DOHH2 (cell line): ENCODE results near the gene PPIL3.

Experiments used
- H3F3A ChIP-seq: fragments of 200-600 bp; sonication (generic), shearing (Covaris generic); 2 replicates; pipeline ENCODE4 v1.6.0; 2016; ENCODE audit warnings: antibody characterized with exemption, mild to moderate bottlenecking; ENCODE audit not compliant: control insufficient read depth, insufficient read depth
- H3K27ac ChIP-seq: fragments of 200-600 bp; sonication (generic); 2 replicates; pipeline ENCODE4 v1.5.1; 2014; ENCODE audit warnings: low read depth, mild to moderate bottlenecking, low read length, moderate library complexity
- H3K27me3 ChIP-seq: fragments of 200-600 bp; sonication (generic); 2 replicates; pipeline ENCODE4 v1.6.1; 2014; ENCODE audit warnings: mild to moderate bottlenecking, low read length, mixed read lengths; ENCODE audit not compliant: control insufficient read depth
- H3K36me3 ChIP-seq: fragments of 200-600 bp; sonication (generic); 2 replicates; pipeline ENCODE4 v1.6.1; 2014; ENCODE audit warnings: mild to moderate bottlenecking, low read length, moderate library complexity, mixed read lengths; ENCODE audit not compliant: control insufficient read depth
- H3K4me1 ChIP-seq: fragments of 200-600 bp; sonication (generic); 2 replicates; pipeline ENCODE4 v1.6.1; 2014; ENCODE audit warnings: mild to moderate bottlenecking, low read length, mixed read lengths; ENCODE audit not compliant: control insufficient read depth
- H3K4me2 ChIP-seq: fragments of 200-600 bp; sonication (generic); 2 replicates; pipeline ENCODE4 v1.6.0; 2014; ENCODE audit warnings: mild to moderate bottlenecking, low read length, moderate library complexity
- H3K4me3 ChIP-seq: fragments of 200-600 bp; sonication (generic); 2 replicates; pipeline ENCODE4 v1.5.1; 2014; ENCODE audit warnings: mild to moderate bottlenecking, low read length, mixed read lengths
- H3K79me2 ChIP-seq: fragments of 200-600 bp; sonication (generic); 2 replicates; pipeline ENCODE4 v1.6.1; 2014; ENCODE audit warnings: mild to moderate bottlenecking, low read length, mixed read lengths; ENCODE audit not compliant: control insufficient read depth
- H3K9me2 ChIP-seq: fragments of 200-600 bp; sonication (generic); replicated peaks from 2 replicates; pipeline ENCODE4 v1.6.1; 2014; ENCODE audit warnings: mild to moderate bottlenecking, low read length, mixed read lengths; ENCODE audit not compliant: control insufficient read depth
- H3K9me3 ChIP-seq: fragments of 200-600 bp; sonication (generic); 2 replicates; pipeline ENCODE4 v1.6.1; 2014; ENCODE audit warnings: antibody characterized with exemption, low read length, mixed read lengths; ENCODE audit not compliant: control insufficient read depth, insufficient read depth
- H4K20me1 ChIP-seq: fragments of 200-600 bp; sonication (generic); 2 replicates; pipeline ENCODE4 v1.6.0; 2014; ENCODE audit warnings: low read depth, mild to moderate bottlenecking, antibody characterized with exemption, low read length, moderate library complexity; ENCODE audit not compliant: control insufficient read depth, insufficient read depth
- EZH2phosphoT487 ChIP-seq: fragments of 200-600 bp; sonication (generic); IDR thresholded peaks from 2 replicates; pipeline ENCODE4 v1.6.1; 2017; ENCODE audit warnings: borderline replicate concordance, mild to moderate bottlenecking, antibody characterized with exemption, low read length, moderate library complexity, mixed read lengths
- TF ChIP-seq, protein P1 (sequence below): fragments of 200-600 bp; sonication (generic); IDR thresholded peaks from one replicate; pipeline ENCODE4 v1.5.1; 2014; ENCODE audit warnings: antibody characterized with exemption, mild to moderate bottlenecking, low read depth, low read length; ENCODE audit not compliant: poor library complexity, severe bottlenecking

The PPIL3 gene

DNA sequence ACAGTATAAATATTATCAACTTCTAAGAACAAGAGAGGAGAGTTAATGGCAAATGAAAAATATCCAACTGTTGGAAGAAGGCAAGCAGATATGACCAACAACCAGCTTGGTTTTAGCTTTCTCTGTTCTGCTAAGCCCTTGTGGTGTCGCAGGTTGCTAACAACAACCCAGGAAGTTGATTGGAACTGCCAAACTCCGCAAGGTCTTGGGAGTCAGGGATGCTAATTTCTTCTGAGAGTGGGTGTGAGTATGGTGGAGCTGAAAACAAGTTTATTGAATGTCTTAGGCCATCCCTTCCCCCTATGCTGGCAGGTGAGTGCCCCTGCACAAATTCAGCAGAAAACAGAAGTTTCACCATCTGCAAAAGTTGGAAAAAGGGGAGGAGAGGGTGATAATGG is 59.6 kb downstream of the PPIL3 start:
- peaks cover 12% of the 10 kb centered on the region; the same call in 1 of the 2 replicates for H3F3A ChIP-seq
- H4K20me1 ChIP-seq, result no peaks in the 10 kb centered on the region
- H3K9me2 ChIP-seq, result no peaks in the 10 kb centered on the region
- H3K27me3 ChIP-seq, result 0 out of 2 replicates have a peak, but pooled peaks cover 3% of the 10 kb centered on the region
- no peak overlapping the region for H3K4me3 ChIP-seq
- no peak overlapping the region for H3K4me2 ChIP-seq
- no peak overlapping the region for H3K27ac ChIP-seq
- no peaks in the 10 kb centered on the region for H3K79me2 ChIP-seq
- TF ChIP-seq, protein P1, sequence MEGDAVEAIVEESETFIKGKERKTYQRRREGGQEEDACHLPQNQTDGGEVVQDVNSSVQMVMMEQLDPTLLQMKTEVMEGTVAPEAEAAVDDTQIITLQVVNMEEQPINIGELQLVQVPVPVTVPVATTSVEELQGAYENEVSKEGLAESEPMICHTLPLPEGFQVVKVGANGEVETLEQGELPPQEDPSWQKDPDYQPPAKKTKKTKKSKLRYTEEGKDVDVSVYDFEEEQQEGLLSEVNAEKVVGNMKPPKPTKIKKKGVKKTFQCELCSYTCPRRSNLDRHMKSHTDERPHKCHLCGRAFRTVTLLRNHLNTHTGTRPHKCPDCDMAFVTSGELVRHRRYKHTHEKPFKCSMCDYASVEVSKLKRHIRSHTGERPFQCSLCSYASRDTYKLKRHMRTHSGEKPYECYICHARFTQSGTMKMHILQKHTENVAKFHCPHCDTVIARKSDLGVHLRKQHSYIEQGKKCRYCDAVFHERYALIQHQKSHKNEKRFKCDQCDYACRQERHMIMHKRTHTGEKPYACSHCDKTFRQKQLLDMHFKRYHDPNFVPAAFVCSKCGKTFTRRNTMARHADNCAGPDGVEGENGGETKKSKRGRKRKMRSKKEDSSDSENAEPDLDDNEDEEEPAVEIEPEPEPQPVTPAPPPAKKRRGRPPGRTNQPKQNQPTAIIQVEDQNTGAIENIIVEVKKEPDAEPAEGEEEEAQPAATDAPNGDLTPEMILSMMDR, result no peak
- no peak for TF ChIP-seq EZH2phosphoT487
- peaks cover 3% of the 10 kb centered on the region; the same call in 1 of the 2 replicates for H3K36me3 ChIP-seq
- no peaks in the 10 kb centered on the region for H3K9me3 ChIP-seq
- no peaks in the 10 kb centered on the region for H3K4me1 ChIP-seq

GRCh38 chr2:200828572-200829257 is 60.2 kb downstream of the PPIL3 start:
- Histone ChIP-seq H3K27me3 (0 out of 2 replicates have a peak, but pooled peaks cover 3% of the 10 kb centered on the region), H3K27ac (no peak overlapping the region), H3K4me1 (no peaks in the 10 kb centered on the region), H3K4me3 (no peak overlapping the region), H3K79me2 (no peaks in the 10 kb centered on the region), H3K36me3 (peaks cover 7% of the 10 kb centered on the region), H3K4me2 (no peak overlapping the region), H3F3A (peaks cover 12% of the 10 kb centered on the region; the same call in 1 of the 2 replicates), H4K20me1 (no peaks in the 10 kb centered on the region), H3K9me3 (no peaks in the 10 kb centered on the region), H3K9me2 (no peaks in the 10 kb centered on the region)
- TF ChIP-seq, protein P1, result no peak
- TF ChIP-seq EZH2phosphoT487, result no peak

- no peaks in the 10 kb centered on the region for H3K79me2 ChIP-seq
- H3K27me3 ChIP-seq, result 0 out of 2 replicates have a peak, but pooled peaks cover 3% of the 10 kb centered on the region
- TF ChIP-seq, protein P1, result no peak
- TF ChIP-seq EZH2phosphoT487, result no peak
- H3K9me3 ChIP-seq, result no peaks in the 10 kb centered on the region
- H3F3A ChIP-seq, result peaks cover 12% of the 10 kb centered on the region; the same call in 1 of the 2 replicates
- no peaks in the 10 kb centered on the region for H3K4me1 ChIP-seq
- no peak overlapping the region for H3K4me3 ChIP-seq
- H4K20me1 ChIP-seq, result no peaks in the 10 kb centered on the region
- H3K36me3 ChIP-seq, result peaks cover 7% of the 10 kb centered on the region
- no peak overlapping the region for H3K27ac ChIP-seq
- H3K4me2 ChIP-seq, result no peak overlapping the region
- no peaks in the 10 kb centered on the region for H3K9me2 ChIP-seq
These were observed 60.8 kb downstream of the PPIL3 start for GRCh38 chr2:200828104-200828503.
